Measurements from ENCODE around the gene GUCY2C. TPM values are rescaled to one million over a fixed set of nuclear protein-coding genes. Genes with fewer than 3 reads are reported as not detected.

Gene GUCY2C
- total and polyA plus RNA-seq, 4 donors = 0.01 to 0.05 TPM; not detected in 2

GRCh38 chr12:14614704-14615121, 81.7 kb downstream of the GUCY2C start:
- no peak overlapping the region for H3K27ac ChIP-seq (ENCODE audit: low read depth in 1 of 2, low read length in 2 of 2)
- TF ChIP-seq EGR1 (IDR thresholded peaks at IDR 0.05; ENCODE audit: low read depth in 2 of 2) (no peak), TAF1 (conservative IDR thresholded peaks at IDR 0.05) (no peak), REST (IDR thresholded peaks at IDR 0.05) (no peak), RXRA (IDR thresholded peaks at IDR 0.05) (no peak), ATF3 (IDR thresholded peaks at IDR 0.05) (no peak), SP1 (IDR thresholded peaks at IDR 0.05) (no peak), JUND (IDR thresholded peaks at IDR 0.05) (no peak), NR2F2 (IDR thresholded peaks at IDR 0.05) (no peak), FOXA1 (IDR thresholded peaks at IDR 0.05) (no peak), HNF4A (conservative IDR thresholded peaks at IDR 0.05) (no peak)
- peaks cover 0 to 6% (median 4%) of the 10 kb centered on the region in 4 donors for H3K9me3 ChIP-seq (ENCODE audit: control insufficient read depth in 4 of 4, low read length in 3 of 4)
- WGBS = 70% methylated on average over 3 of the region's 3 CpGs
- H3K27me3 ChIP-seq (ENCODE audit: control insufficient read depth in 4 of 4, insufficient read depth in 4 of 4, low read length in 3 of 4) = no peaks in the 10 kb centered on the region
- peaks cover 0 to 6% (median 2%) of the 10 kb centered on the region in 4 donors for H3K4me1 ChIP-seq (ENCODE audit: control insufficient read depth in 4 of 4, insufficient read depth in 4 of 4, low read length in 3 of 4)
- H3K9ac ChIP-seq (ENCODE audit: low read depth in 1 of 2, low read length in 2 of 2) = no peak overlapping the region
- no peaks in the 10 kb centered on the region for H3K36me3 ChIP-seq (ENCODE audit: control insufficient read depth in 4 of 4, insufficient read depth in 3 of 4, low read depth in 1 of 4, low read length in 3 of 4)
- DNase-seq (ENCODE audit: low spot score) = no peak
- H3K4me3 ChIP-seq (ENCODE audit: low read depth in 1 of 3, low read length in 3 of 3) = no peak overlapping the region

GRCh38 chr12:14613718-14614117, 82.7 kb downstream of the GUCY2C start:
- DNase-seq (ENCODE audit: low spot score) = no peak
- 88% methylated on average over 1 of the region's 1 CpG for WGBS
- H3K4me3 ChIP-seq (ENCODE audit: low read depth in 1 of 3, low read length in 3 of 3) = no peak overlapping the region

More at GRCh38 chr12:14613718-14614117, 82.7 kb downstream of the GUCY2C start:
- no peak overlapping the region for H3K9ac ChIP-seq (ENCODE audit: low read depth in 1 of 2, low read length in 2 of 2)
- no peak overlapping the region for H3K27ac ChIP-seq (ENCODE audit: low read depth in 1 of 2, low read length in 2 of 2)
- peaks cover 0 to 6% (median 4%) of the 10 kb centered on the region in 4 donors for H3K9me3 ChIP-seq (ENCODE audit: control insufficient read depth in 4 of 4, low read length in 3 of 4)
- TF ChIP-seq SP1 (IDR thresholded peaks at IDR 0.05) (no peak), RXRA (IDR thresholded peaks at IDR 0.05) (no peak), ZBTB33 (IDR thresholded peaks at IDR 0.05) (no peak), GABPA (IDR thresholded peaks at IDR 0.05 in 1 of 2, conservative IDR thresholded peaks at IDR 0.05 in 1 of 2) (no peak)
- H3K36me3 ChIP-seq (ENCODE audit: control insufficient read depth in 4 of 4, insufficient read depth in 3 of 4, low read depth in 1 of 4, low read length in 3 of 4) = no peaks in the 10 kb centered on the region
- H3K4me1 ChIP-seq (ENCODE audit: control insufficient read depth in 4 of 4, insufficient read depth in 4 of 4, low read length in 3 of 4) = peaks cover 0 to 4% (median 1%) of the 10 kb centered on the region in 4 donors
- H3K27me3 ChIP-seq (ENCODE audit: control insufficient read depth in 4 of 4, insufficient read depth in 4 of 4, low read length in 3 of 4) = no peaks in the 10 kb centered on the region
